HS-27A (cell line): ENCODE results near the gene CSK.
"Not testable (repeated sequence)": the region's sequence is repeated elsewhere in the genome, so short reads cannot be mapped to it uniquely, and the experiment has no call there.

ENCODE experiments used
- DNase-seq: peaks from one replicate; pipeline ENCODE4 v3.0.0-alpha.2; 2012; ENCODE audit warnings: low read depth, missing footprints

CSK gene

GRCh38 chr15:74770211-74770903, 11.5 kb upstream of the CSK start:
- DNase-seq: no peak

- no peak for DNase-seq
Measured at GRCh38 chr15:74773329-74773728, 8.6 kb upstream of the CSK start.

- DNase-seq: no peak
Measured at GRCh38 chr15:74773731-74774252, 8.1 kb upstream of the CSK start.

- DNase-seq: no peak
Measured at GRCh38 chr15:74775132-74775562, 6.7 kb upstream of the CSK start.

GRCh38 chr15:74775894-74776293, 6.0 kb upstream of the CSK start:
- no peak for DNase-seq

- DNase-seq: no peak
Measured at GRCh38 chr15:74776821-74777768, 4.8 kb upstream of the CSK start.

GRCh38 chr15:74777769-74778598, 3.9 kb upstream of the CSK start:
- DNase-seq: no peak

GRCh38 chr15:74778599-74778970, 3.3 kb upstream of the CSK start:
- DNase-seq: no peak

- no peak for DNase-seq
Measured at GRCh38 chr15:74779162-74779648, 2.7 kb upstream of the CSK start.

GRCh38 chr15:74780523-74781430, 1.1 kb upstream of the CSK start:
- no peak for DNase-seq

- no peak for DNase-seq
Measured at GRCh38 chr15:74782259-74783071, 585 bp downstream of the CSK start.

GRCh38 chr15:74783072-74783807, 1.4 kb downstream of the CSK start:
- peak; percentile 55 for DNase-seq

GRCh38 chr15:74783808-74784175, 1.9 kb downstream of the CSK start:
- no peak for DNase-seq

- DNase-seq: no peak
Measured at GRCh38 chr15:74784426-74785193, 2.7 kb downstream of the CSK start.

- DNase-seq: no peak
Measured at GRCh38 chr15:74785194-74786032, 3.5 kb downstream of the CSK start.

GRCh38 chr15:74786081-74786480, 4.2 kb downstream of the CSK start:
- not testable (repeated sequence) for DNase-seq

- no peak for DNase-seq
Measured at GRCh38 chr15:74786551-74787165, 4.8 kb downstream of the CSK start.
